Measurements from ENCODE around the gene AGPAT3. TPM values are rescaled to one million over a fixed set of nuclear protein-coding genes. Genes with fewer than 3 reads are reported as not detected.

AGPAT3 gene
- total RNA-seq, 1 donor from 2014 or later = 43.3 TPM

DNA sequence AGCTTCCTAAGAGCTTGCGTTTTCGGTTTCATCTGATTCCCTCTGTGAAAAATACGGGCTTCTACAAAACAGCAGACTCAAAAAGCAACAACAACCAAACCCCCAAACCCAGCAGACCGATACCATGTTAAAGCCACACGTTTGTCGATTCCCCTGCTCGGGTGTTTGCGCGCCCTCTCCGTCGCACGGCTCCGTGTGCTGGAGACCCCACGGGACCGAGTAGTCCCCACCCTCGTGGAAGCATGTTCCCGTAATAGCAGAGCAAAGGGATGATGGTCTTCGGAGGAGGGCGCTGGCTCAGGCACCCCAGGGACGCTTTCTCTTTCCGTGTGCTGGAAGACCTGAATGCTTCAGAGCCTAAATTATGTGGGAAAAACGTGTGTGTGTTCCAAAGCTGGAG, 42.7 kb downstream of the AGPAT3 start:
- DNase-seq = no peak

DNA sequence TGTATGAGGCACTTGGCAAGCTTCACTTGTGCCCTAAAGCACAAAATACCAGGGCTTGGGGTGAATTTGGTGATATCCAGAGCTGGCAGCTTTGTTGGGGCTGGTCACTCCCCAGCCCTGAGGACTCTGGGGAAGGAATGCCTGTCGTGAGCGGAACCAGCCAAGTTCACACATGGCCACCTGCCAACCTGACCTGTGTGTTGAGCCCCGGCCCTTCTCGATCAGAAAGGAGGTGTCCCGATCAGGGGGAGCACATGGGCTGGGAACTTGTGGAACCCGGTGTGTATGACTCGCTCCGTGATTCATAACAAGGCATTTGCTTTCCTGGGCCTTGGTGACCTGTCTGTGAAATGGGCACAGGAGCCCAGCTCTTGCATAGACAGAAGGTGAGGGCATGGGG, 43.1 kb downstream of the AGPAT3 start:
- no peak for DNase-seq

GRCh38 chr21:43909741-43910400, 44.8 kb downstream of the AGPAT3 start:
- no peak for DNase-seq

- no peak for DNase-seq
These were observed 45.4 kb downstream of the AGPAT3 start for GRCh38 chr21:43910460-43910859.

- no peak for DNase-seq
These were observed 46.3 kb downstream of the AGPAT3 start for GRCh38 chr21:43911015-43911934.

DNA sequence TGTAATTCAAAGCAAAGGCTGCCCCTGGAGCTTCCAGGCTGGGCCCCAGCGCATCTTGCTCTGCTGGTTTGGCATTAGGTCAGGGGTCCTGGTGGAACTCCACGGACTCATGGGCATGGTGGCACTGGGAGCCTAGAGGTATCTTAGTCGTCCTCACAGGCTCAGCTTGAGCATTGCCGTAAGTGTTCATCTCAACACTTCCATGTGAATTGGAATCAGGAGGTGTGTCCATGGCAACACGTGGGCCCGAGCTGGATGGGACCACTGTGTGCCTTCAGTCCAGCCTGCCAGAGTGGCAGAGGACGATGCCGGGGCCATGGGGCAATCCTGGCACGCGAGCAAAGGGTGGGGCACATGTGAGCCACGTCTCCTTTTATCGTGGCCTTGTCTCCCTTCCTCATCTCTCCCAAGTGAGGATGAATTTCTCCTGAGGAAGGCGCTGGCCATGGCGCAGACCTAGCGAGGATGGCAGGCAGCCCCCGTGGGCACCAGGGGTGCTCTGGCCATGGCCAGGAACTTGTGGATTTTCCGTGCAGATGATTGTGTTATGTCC, 47.0 kb downstream of the AGPAT3 start:
- no peak for DNase-seq

DNA sequence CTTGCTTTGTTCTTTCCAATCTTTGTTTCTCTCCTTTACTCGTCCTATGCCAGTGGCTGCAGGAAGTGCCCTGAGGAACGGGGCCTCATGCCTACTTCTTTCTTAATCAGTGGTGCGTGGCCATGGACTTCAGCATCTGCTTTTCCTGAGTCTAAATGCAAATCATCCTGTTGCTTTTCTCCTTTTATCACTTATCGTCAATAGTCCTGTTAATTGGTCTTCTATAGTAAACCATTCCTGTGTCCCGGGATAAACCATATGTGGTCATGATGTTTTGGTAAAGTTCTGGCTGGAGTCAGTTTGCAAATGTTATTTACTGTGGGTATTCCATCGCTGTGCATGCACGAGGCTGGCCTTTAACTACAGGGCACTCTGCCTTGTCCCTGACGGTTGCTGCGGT, 47.5 kb downstream of the AGPAT3 start:
- no peak for DNase-seq

GRCh38 chr21:43912910-43913309, 47.9 kb downstream of the AGPAT3 start:
- DNase-seq = no peak

DNA sequence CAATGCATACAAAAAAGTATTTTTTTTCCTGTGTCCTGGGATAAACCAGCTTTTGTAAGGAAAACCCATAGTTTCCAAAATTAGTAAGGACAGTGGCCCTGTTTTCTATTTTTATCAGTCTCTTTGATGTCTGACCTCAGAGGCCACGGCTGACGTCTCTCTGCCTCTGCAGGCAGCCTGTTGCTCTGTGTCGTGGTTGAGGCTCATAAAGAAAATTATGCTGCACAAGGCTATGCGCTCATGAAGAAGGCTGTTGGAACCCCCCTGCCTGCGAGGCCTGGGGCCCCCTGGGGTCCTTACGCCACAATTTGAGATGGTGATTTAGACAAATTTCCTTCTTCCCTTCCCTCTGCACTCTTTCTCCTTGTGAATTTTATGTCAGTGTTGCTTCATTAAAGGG, 48.9 kb downstream of the AGPAT3 start:
- no peak for DNase-seq

DNA sequence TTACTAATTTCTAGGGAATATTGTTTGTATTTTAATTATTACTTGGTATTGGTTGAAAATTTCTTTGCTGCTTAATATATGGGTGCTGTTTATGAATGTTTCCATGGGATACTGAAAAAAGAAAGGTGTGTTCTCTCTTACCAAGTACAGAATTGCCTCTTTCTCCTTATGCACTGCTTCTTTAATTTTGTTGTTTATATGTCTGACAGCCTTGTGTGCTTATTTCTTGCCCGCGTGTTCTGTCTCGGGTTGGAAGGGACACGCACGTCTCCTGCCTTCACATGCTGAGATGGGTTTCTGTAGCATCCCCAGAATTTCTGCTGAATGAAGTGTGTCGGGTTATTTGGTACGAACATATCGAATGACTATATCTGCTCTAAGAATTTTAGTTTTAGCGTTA, 51.1 kb downstream of the AGPAT3 start:
- no peak for DNase-seq

- DNase-seq = no peak
These were observed 51.9 kb downstream of the AGPAT3 start for GRCh38 chr21:43916691-43917514.

DNA sequence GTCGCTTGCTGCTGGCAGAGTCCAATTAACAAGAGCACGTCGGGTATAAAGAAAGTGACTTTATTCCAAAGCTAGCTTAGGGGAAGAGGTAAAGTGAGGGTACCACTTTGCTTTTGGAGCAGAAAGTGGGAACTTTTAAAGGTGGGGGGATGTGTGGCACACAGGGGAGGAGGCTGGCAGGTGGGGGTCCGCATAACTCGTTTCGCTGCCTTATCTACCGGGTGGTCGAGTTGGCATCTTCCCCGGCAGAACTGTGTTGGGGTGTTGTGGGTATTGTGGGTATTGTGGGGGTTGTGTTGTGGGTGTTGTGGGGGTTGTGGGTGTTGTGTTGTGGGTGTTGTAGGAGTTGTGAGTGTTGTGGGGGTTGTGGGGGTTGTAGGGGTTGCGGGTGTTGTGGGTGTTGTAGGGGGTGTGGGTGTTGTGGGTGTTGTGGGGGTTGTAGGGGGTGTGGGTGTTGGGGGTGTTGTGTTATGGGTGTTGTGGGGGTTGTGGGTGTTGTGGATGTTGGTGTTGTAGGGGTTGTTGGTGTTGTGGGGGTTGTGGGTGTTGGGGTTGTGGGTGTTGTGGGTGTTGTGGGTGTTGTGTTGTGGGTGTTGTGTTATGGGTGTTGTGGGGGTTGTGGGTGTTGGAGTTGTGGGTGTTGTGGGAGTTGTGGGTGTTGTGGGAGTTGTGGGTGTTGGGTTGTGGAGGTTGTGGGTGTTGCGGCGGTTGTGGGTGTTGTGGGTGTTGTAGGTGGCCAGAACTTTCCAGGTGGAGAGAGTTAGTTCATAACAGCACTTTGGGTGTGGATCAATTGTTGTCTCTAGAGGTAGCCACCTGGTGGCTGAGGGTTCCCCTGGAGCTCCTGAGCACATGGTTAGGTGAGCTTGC, 52.7 kb downstream of the AGPAT3 start:
- DNase-seq = no peak

DNA sequence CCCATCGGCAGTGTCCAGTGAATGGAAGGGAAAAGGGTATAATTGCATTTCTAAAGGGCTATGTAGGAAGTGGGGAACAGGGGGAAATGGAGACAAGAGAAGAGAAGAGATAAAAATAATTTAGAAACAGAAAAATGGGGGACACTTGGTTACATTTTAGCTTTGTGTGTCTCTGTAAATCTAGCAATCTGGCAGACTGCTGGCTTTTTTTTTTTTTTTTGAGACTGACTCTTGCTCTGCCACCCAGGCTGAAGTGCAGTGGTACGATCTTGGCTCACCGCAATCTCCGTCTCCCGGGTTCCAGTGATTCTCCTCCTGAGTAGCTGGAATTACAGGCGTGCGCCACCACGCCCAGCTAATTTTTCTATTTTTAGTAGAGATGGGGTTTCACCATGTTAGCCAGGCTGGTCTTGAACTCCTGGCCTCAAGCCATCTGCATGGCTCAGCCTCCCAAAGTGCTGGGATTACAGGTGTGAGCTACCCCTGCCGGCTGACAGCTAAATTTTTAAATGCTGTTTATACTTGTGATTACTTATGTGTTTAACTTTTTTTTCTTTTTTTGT, 53.4 kb downstream of the AGPAT3 start:
- DNase-seq = no peak

DNA sequence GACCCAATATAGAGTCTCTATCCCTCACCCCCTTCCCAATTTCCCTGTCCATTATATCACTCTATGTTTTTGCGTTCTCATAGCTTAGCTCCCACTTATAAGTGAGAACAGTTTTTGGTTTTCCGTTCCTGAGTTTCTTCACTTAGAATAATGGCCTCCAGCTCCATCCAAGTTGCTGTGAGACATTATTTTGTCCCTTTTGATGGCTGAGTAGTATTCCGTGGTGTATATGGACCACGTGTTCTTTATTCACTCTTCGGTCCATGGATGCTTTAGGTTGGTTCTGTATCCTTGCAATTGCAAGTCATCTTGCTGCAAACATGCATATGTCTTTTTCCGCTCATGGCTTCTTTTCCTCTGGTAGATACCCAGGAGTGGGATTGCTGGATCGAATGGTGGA, 54.3 kb downstream of the AGPAT3 start:
- no peak for DNase-seq

GRCh38 chr21:43919871-43920801, 55.1 kb downstream of the AGPAT3 start:
- no peak for DNase-seq

DNA sequence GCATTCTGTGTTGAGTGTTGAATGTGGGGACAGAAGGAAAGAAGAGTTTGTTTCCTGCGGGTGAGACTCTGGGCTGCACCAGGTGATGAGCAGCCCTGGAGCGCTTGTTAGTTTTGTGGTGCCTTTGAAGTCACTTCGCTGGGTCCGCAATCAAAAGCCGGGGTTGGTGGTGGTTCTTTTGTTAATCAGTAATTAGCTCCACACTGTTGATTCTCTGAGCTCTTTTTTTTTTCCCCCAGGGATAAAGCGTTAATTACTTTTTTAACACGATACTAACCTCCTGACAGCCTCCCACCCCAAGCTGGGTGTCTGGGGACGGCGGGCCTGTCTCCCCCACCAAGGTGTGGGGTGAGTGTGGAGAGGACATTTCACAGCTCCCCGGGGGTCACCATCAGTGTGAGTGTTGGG, 56.6 kb downstream of the AGPAT3 start:
- no peak for DNase-seq

DNA sequence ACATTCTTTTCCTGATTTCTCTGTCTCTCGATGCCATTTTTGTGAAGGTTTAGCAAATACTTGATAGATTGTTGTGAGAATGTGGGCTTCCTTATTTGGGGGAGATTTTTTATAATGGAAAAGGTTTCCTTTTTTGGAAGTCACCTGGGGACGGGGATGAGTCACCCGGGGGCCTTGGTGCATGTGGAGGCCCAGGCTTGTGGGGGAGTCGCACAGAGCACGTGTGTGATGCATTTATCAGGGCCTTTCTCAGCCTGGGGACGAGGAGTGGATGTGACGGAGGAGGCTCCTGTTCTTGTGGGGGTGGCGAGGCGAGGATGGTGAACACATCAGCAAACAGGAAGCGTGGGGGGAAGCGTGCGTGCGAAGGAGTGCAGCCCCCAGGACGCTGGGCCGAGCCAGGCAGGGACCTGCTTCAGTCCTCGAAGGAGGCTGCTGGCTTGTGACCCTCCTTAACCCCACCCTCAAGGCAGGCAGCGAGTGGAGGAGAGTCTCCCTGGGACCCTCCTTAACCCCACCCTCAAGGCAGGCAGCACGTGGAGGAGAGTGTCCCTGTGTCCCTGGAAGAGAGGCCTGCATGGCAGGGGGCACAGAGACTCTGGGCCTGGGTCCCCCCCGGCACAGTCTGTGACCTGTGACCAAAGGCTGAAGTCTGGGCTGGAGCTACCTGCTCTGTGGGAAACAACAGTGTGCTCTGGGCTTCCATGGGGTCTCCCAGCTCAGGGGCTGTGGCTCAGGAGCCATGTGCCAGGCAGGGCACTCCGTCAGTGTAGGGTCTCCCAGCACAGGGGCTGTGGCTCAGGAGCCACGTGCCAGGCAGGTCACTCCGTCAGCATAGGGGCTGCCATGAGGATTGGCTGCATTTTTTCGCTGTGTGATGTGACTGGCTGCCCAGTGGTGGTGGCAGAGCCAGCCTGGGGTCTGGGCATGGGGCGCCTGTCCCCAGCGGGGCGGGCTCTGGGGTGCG, 57.2 kb downstream of the AGPAT3 start:
- no peak for DNase-seq

DNA sequence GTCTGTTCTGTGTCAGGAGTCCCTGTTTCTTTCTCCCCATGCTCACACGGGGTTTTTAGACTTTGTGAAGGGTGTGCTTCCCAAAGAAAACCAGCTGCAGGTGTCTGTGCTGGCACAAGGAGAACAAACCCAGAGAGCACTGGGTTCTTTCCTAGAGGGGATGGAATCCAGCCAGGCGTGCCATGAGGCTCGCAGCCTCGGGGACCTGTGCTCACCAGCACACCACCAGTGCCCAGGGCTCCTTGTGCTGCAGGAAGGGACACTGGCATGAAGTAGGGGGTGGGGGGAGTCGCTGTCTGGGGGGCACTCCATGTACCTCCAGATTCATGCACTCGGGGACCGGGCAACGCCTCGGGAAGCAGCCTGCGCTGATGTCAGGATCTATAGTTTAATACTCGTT, 57.9 kb downstream of the AGPAT3 start:
- no peak for DNase-seq

- no peak for DNase-seq
These were observed 58.4 kb downstream of the AGPAT3 start for GRCh38 chr21:43923391-43923790.

All from tongue (tissue), 2 donors.